GM21360 (cell line): ENCODE measurements around the gene C1orf94.
"Not testable (repeated sequence)": the region's sequence is repeated elsewhere in the genome, so short reads cannot be mapped to it uniquely, and the experiment has no call there.

Experiments used
- ATAC-seq: cut with Tn5 transposase; IDR thresholded peaks from one replicate; pipeline ENCODE4 v1.9.1; 2021; ENCODE audit warnings: mild to moderate bottlenecking, moderate library complexity; ENCODE audit not compliant: unreplicated experiment

The C1orf94 gene

DNA sequence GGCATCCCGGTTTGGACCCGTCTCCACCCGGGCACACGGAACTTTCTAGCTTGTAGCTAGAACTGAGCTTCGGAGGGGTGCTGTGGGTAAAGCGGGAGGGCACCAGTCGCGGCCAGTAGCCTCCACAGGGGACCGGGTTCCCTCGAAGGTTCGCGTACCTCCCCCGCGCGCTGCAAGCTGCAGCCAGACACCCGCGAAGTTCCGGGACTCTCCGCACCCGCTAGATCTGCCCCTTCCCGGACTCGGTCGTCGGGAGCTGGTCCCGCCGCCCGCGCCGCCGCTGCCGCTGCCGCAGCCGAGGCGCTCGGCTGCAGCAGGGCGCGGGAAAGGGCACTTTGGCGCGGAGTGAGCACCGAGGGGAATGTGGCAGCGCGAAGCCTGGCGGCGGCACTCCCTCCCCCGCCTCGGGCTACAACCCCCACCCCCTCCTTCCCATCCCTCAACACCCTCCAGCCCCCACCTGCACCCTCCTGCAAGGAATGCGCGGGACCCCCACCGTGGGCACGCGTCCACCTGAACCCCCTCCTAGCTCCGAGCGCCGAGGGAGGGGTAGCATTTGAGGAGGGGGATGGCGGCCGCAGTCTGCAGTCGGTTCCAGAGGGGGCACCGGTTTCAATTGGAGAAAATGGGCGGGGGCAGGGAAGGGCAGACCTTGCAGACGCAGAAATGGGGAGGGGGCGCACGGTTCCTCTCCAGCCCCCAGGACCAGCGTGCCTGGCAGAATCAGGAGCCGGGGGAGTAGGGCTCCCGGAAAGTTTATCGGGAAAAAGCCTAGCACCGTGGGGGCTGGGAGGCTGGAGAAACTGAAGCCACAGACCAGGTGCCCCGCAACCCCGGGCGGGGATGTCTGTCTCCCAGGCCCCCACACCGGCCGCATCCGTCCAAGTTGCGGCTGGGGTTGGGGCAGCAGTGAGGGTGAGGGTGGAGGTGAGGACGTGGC is 12.6 kb upstream of the C1orf94 start:
- no peak for ATAC-seq

- ATAC-seq: no peak
Measured at GRCh38 chr1:34164771-34165391, 11.8 kb upstream of the C1orf94 start, which contains the start of gene CSMD2. Gene CSMD2 (minus strand): TSS chr1:34165230. CDS start chr1:34165097, 133 bp downstream.

- no peak for ATAC-seq
Measured at GRCh38 chr1:34165422-34165921, 11.2 kb upstream of the C1orf94 start.

DNA sequence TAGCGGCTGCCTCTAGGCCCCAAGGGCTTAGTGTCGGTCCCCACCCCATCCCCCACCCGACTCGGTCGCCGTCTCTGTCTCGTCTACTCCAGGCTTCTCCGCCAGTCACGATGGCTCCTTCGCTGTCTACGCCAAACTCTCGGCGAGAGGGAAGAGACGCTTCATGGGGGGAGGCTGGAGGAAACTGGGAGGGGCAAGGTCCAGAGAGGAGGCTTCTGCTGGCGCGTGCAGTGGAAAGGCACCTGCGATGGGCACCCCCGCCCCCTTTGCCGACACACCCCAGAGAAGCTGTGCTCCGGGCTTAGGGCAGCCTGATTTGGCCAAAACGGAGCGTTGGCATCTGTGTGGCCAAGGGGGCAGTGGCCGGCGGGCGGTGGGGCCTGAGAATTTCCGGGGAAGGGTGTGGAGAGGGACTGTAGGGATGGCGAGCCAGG is 10.5 kb upstream of the C1orf94 start:
- no peak for ATAC-seq

GRCh38 chr1:34166625-34167361 is 9.9 kb upstream of the C1orf94 start:
- no peak for ATAC-seq

GRCh38 chr1:34167389-34167788 is 9.3 kb upstream of the C1orf94 start:
- no peak for ATAC-seq

GRCh38 chr1:34175744-34176143 is 963 bp upstream of the C1orf94 start:
- no peak for ATAC-seq

DNA sequence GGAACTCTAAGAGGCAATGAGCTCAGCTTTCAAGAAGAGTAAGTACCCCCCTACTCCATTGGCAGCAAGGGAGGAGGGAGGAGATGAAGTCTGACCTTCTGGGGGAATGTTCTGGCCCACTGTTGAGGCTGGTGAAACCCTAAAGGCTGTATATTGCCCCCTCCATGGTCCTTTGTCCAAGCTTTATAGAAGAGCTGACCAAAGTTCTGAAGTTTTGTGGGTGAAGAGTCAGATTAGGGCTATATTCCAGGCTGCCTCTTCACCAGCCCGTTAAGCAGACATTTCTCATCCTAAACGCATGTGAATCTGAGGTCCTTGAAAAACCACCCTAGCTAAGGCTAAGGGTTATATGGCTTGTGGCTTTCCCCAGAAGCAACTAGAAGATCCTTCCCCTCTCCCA is 1.4 kb downstream of the C1orf94 start:
- ATAC-seq: no peak

DNA sequence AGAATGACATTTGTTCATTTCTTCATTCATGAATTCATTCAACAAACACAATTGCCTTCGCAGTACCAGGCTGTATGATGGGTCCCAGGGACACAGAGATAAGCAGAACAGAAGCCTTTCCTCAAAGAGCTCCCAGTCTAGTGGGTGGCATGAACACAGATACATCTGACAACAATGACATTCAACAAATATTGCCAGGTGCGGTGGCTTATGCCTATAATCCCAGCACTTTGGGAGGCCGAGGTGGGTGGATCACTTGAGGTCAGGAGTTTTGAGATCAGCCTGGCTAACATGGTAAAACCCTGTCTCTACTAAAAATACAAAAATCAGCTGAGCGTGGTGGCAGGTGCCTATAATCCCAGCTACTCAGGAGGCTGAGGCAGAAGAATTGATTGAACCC is 6.7 kb downstream of the C1orf94 start:
- not testable (repeated sequence) for ATAC-seq

DNA sequence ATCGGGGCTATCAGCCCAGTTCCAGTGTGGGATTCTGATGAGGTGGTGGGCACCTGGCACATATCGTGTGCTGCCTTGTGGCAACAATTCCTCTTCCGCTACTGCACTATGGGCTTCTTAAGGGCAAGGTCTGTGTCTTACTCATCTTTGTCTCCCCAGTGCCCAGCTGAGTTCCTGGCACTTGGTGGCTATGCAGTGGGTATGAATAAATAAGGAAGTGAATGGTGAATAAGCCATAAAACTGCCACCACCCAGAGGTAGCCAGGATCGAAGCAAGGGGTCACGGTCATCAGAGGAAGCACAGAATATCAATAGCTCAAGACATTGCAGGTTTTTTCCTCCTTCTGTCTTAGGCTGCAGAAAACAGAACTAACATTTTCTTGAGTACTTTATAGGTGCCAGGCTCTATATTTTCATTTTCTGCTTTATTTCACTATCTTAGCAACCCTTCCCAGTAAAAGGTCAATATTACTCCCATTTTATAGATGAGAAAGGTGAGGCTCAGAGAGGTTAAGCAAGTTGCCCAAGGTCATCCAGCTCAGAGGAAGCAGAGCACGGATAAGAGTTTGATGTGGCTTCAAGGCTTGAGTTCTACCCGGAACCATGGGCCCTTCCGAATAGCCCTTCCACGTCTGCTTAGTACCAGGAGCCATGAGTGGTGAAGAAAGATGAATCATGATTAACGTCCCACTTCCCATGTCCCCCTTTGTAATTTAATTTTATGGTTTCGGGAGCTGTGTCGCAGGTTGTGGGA is 10.2 kb downstream of the C1orf94 start:
- no peak for ATAC-seq

- ATAC-seq: no peak
Measured at GRCh38 chr1:34188418-34188817, 11.7 kb downstream of the C1orf94 start.

DNA sequence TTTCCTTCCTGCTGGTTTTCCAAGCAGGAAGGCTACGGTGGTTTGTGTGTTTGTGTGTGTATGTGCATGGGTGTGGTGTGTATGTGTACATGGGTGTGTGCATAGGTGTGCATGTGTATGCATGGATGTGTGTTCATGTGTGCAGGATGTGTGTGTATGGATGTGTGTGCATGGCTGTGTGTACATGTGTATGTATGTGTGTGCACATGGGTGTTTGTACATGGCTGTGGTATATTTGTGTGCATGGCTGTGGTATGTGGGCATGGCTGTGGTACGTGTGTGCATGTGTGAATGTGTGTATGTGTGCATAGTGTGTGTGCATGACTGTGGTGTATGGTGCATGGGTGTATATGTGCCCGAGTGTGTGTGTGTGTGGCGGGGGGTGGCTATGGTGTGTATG is 12.3 kb downstream of the C1orf94 start:
- ATAC-seq: no peak

DNA sequence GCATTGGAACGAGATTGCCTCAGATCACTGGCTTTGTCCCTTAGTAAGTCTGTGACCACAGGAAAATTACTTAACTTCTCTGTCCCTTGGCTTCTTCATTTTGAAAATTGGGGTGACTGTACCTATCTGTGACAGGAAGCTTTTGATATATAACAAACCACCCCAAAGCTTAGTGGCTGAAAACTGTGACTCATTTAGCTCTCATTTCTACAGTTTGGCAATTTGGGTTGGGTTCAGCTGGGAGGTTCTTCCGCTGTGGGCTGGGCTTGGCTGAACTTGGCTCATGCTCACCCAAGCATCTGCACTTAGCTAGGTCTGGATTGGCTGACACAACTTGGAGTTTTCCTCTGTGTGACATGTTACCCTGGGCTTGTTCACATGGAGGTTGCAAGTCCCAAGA is 14.0 kb downstream of the C1orf94 start:
- no peak for ATAC-seq

GRCh38 chr1:34192621-34193020 is 15.9 kb downstream of the C1orf94 start:
- ATAC-seq: no peak

DNA sequence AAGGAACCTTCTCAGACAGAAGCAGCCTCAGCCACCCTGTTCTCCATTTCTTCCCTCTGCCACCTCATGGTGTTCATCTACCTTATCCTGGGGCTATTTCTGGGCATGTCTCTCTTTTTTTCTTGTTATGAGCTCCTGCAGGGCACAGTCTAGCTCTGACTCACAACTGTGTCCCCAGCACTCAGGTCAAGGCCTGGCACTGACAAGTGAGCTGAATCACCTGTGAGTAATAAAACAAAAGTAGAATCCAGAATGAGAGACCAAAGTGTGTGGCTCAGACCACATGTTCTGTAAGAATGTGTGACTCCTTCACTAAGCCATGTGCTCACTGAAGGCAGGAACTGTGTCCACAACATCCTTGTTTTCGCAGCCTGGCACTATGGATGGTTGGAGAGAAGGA is 23.2 kb downstream of the C1orf94 start:
- ATAC-seq: no peak

- ATAC-seq: no peak
Measured at GRCh38 chr1:34212673-34213072, 36.0 kb downstream of the C1orf94 start.

GRCh38 chr1:34213956-34214355 is 37.2 kb downstream of the C1orf94 start:
- no peak for ATAC-seq

GRCh38 chr1:34231441-34231840 is 54.7 kb downstream of the C1orf94 start:
- no peak for ATAC-seq

DNA sequence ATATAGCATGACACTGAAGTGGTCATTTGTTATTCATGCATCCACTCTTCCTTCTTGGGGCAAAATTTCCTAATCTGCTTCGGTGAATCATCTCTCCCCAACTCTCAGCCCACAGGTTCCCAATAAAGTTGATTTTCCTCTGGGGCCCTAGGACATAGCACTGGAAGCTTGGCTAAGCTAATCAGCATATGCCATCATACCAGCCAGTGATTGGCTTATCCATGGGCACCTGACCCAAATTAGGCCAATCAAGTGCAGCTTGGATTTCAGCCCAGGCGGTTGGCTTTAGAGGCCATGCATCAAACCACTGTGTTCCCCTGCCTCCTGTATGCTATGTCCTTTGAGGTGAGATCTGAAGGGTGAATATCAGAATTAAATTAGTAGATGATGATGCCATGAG is 58.9 kb downstream of the C1orf94 start:
- no peak for ATAC-seq

DNA sequence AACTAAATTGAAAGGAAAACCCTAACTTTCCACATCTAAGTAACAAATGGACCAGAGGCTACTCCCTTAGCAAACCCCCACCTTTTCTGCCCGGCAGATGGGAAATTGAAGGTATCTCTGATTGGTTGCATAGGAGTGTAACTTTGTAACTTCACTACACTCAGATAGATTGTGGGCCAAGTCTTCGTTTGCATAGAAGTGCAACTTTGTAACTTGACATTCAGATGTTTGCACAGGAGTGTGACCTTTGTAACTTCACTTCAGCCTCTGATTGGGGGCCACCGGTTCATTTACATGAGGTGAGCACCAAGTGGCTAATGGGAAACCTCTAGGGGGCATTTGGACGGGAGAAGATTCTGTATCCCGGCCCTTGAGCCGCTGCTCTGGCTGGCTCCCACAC is 59.4 kb downstream of the C1orf94 start:
- ATAC-seq: no peak
